GM21825 (cell line): ENCODE results near the gene VSIG10.
"Not testable (repeated sequence)": the region's sequence is repeated elsewhere in the genome, so short reads cannot be mapped to it uniquely, and the experiment has no call there.

Experiments used
- ATAC-seq: cut with Tn5 transposase; IDR thresholded peaks from one replicate; pipeline ENCODE4 v1.9.1; 2021; ENCODE audit warnings: mild to moderate bottlenecking, moderate library complexity; ENCODE audit not compliant: unreplicated experiment

Gene VSIG10

GRCh38 chr12:118109088-118109487 lies 5.3 kb upstream of the VSIG10 start:
- ATAC-seq = no peak

- no peak for ATAC-seq
These were observed 3.9 kb upstream of the VSIG10 start for GRCh38 chr12:118107694-118108093.

- no peak for ATAC-seq
These were observed 3.2 kb upstream of the VSIG10 start for GRCh38 chr12:118107011-118107410.

- ATAC-seq = no peak
These were observed 610 bp downstream of the VSIG10 start for GRCh38 chr12:118103201-118103600.

- no peak for ATAC-seq
These were observed 1.2 kb downstream of the VSIG10 start for GRCh38 chr12:118102609-118103008.

- ATAC-seq = no peak
These were observed 1.7 kb downstream of the VSIG10 start for GRCh38 chr12:118102070-118102469.

GRCh38 chr12:118101051-118101450 lies 2.8 kb downstream of the VSIG10 start:
- no peak for ATAC-seq

- no peak for ATAC-seq
These were observed 4.7 kb downstream of the VSIG10 start for GRCh38 chr12:118098911-118099671.

- no peak for ATAC-seq
These were observed 5.4 kb downstream of the VSIG10 start for GRCh38 chr12:118098401-118098800.

- ATAC-seq = no peak
These were observed 9.8 kb downstream of the VSIG10 start for GRCh38 chr12:118094039-118094438.

- ATAC-seq = no peak
These were observed 14.0 kb downstream of the VSIG10 start for GRCh38 chr12:118089782-118090181.

GRCh38 chr12:118082161-118082560 lies 21.6 kb downstream of the VSIG10 start:
- ATAC-seq = no peak

GRCh38 chr12:118081521-118081920 lies 22.3 kb downstream of the VSIG10 start:
- not testable (repeated sequence) for ATAC-seq

GRCh38 chr12:118073768-118074167 lies 30.0 kb downstream of the VSIG10 start:
- ATAC-seq = no peak

- no peak for ATAC-seq
These were observed 33.2 kb downstream of the VSIG10 start for GRCh38 chr12:118070650-118071049.

GRCh38 chr12:118068445-118068844 lies 35.4 kb downstream of the VSIG10 start:
- no peak for ATAC-seq

GRCh38 chr12:118065380-118065779 lies 38.4 kb downstream of the VSIG10 start:
- ATAC-seq = no peak

- ATAC-seq = no peak
These were observed 39.2 kb downstream of the VSIG10 start for GRCh38 chr12:118064608-118065007.

GRCh38 chr12:118063576-118064391 lies 40.0 kb downstream of the VSIG10 start:
- no peak for ATAC-seq

GRCh38 chr12:118061873-118062843 lies 41.7 kb downstream of the VSIG10 start:
- no peak for ATAC-seq
